Measurements from ENCODE around the gene TWIST2.

The TWIST2 gene

DNA sequence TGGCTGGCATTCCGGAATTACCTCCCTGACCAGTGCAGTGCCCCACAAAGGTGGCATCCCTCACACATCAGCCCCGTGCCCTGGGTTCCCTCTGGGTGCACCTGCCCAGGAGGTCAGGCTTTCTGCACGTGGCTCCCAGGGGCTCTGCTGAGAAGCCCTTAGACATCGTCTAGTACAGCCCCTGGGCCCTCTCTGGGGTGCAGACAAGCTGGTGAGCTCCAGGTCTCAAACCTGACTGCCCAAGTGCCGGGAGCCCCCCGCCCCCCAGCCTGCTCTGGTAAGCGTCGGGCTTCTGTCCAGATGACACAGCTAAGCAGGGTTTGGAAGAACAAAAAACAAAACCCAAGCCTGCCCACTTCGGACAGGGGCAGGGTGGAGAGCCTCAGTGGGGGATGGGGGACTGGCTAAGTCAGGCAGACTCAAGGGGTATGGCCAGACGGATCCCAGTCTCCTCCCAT, 20.2 kb downstream of the TWIST2 start:
- no peaks in the 10 kb centered on the region for H3K36me3 ChIP-seq (ENCODE audit: insufficient read depth, insufficient read length, low read length)
- peaks cover 4% of the 10 kb centered on the region for H3K27me3 ChIP-seq (ENCODE audit: insufficient read depth, insufficient read length)
- no peak overlapping the region for H3K9ac ChIP-seq (ENCODE audit: insufficient read length, low read depth)
- TF ChIP-seq YY1 (IDR thresholded peaks at IDR 0.05; ENCODE audit: insufficient read depth, insufficient read length) = no peak
- no peak for TF ChIP-seq ZNF274 (IDR thresholded peaks at IDR 0.05; ENCODE audit: low read depth, low read length)
- TF ChIP-seq SUZ12 (IDR thresholded peaks at IDR 0.05; ENCODE audit: extremely low read depth, insufficient read depth, insufficient read length) = no peak
- no peaks in the 10 kb centered on the region for H3K9me3 ChIP-seq (ENCODE audit: insufficient read depth, low read length)
- H3K4me1 ChIP-seq (ENCODE audit: insufficient read depth, insufficient read length) = peaks cover 22% of the 10 kb centered on the region
- no peak overlapping the region for H3K4me3 ChIP-seq (ENCODE audit: insufficient read length, low read depth)
- no peak for DNase-seq (ENCODE audit: low read depth, low spot score)

GRCh38 chr2:238868616-238869292, 20.9 kb downstream of the TWIST2 start:
- no peak overlapping the region for H3K9ac ChIP-seq (ENCODE audit: insufficient read length, low read depth)
- H3K27me3 ChIP-seq (ENCODE audit: insufficient read depth, insufficient read length) = no peaks in the 10 kb centered on the region
- H3K9me3 ChIP-seq (ENCODE audit: insufficient read depth, low read length) = no peaks in the 10 kb centered on the region
- H3K36me3 ChIP-seq (ENCODE audit: insufficient read depth, insufficient read length, low read length) = no peaks in the 10 kb centered on the region
- no peak for DNase-seq (ENCODE audit: low read depth, low spot score)
- peaks cover 18% of the 10 kb centered on the region for H3K4me1 ChIP-seq (ENCODE audit: insufficient read depth, insufficient read length)
- TF ChIP-seq SUZ12 (IDR thresholded peaks at IDR 0.05; ENCODE audit: extremely low read depth, insufficient read depth, insufficient read length) = no peak
- no peak overlapping the region for H3K4me3 ChIP-seq (ENCODE audit: insufficient read length, low read depth)

DNA sequence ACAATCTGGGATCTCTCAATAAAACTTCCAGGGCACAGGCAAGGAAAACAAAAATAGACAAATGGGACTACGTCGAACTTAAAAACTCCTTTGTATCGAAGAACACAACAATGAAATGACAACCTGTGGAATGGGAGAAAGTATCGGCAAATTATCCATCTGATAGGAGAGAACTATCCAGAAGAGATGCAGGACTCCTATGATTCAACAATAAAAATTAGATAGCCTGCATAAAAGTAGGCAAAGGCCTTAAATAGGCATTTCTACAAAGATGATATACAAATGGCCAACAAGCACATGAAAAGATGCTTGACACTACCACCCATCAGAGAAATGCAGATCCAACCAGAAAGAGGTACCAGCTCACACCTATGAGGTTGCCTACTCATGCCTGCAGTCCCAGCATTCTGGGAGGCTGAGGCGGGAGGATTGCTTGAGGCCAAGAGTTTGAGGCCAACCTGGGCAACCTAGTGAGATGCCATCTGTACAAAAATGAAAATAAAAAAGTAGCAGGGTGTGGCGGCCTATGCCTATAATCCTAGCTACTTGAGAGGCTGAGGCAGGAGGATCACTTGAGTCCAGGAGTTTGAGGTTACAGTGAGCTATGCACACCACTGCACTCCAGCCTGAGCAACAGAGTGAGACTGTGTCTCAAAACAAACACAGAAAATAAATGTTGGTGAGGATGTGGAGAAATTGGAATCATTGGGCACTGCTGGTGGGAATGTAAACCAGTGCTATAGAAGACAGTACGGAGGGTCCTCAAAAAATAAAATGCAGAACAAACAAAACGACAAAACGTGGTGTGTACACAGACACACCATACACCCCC, 21.6 kb downstream of the TWIST2 start:
- Histone ChIP-seq H3K27me3 (ENCODE audit: insufficient read depth, insufficient read length) (no peaks in the 10 kb centered on the region), H3K36me3 (ENCODE audit: insufficient read depth, insufficient read length, low read length) (no peaks in the 10 kb centered on the region), H3K9me3 (ENCODE audit: insufficient read depth, low read length) (no peaks in the 10 kb centered on the region), H3K4me1 (ENCODE audit: insufficient read depth, insufficient read length) (peaks cover 18% of the 10 kb centered on the region), H3K9ac (ENCODE audit: insufficient read length, low read depth) (no peak overlapping the region), H3K4me3 (ENCODE audit: insufficient read length, low read depth) (no peak overlapping the region)
- TF ChIP-seq ZNF274 (IDR thresholded peaks at IDR 0.05; ENCODE audit: low read depth, low read length) (no peak), YY1 (IDR thresholded peaks at IDR 0.05; ENCODE audit: insufficient read depth, insufficient read length) (no peak), SUZ12 (IDR thresholded peaks at IDR 0.05; ENCODE audit: extremely low read depth, insufficient read depth, insufficient read length) (no peak)
- DNase-seq (ENCODE audit: low read depth, low spot score) = no peak

GRCh38 chr2:238870261-238870660, 22.4 kb downstream of the TWIST2 start:
- Histone ChIP-seq H3K27me3 (ENCODE audit: insufficient read depth, insufficient read length) (no peaks in the 10 kb centered on the region), H3K36me3 (ENCODE audit: insufficient read depth, insufficient read length, low read length) (no peaks in the 10 kb centered on the region), H3K4me3 (ENCODE audit: insufficient read length, low read depth) (no peak overlapping the region), H3K9me3 (ENCODE audit: insufficient read depth, low read length) (no peaks in the 10 kb centered on the region), H3K9ac (ENCODE audit: insufficient read length, low read depth) (no peak overlapping the region), H3K4me1 (ENCODE audit: insufficient read depth, insufficient read length) (peaks cover 12% of the 10 kb centered on the region)
- no peak for DNase-seq (ENCODE audit: low read depth, low spot score)
- TF ChIP-seq ZNF274 (IDR thresholded peaks at IDR 0.05; ENCODE audit: low read depth, low read length) = no peak
- no peak for TF ChIP-seq YY1 (IDR thresholded peaks at IDR 0.05; ENCODE audit: insufficient read depth, insufficient read length)
- no peak for TF ChIP-seq SUZ12 (IDR thresholded peaks at IDR 0.05; ENCODE audit: extremely low read depth, insufficient read depth, insufficient read length)

DNA sequence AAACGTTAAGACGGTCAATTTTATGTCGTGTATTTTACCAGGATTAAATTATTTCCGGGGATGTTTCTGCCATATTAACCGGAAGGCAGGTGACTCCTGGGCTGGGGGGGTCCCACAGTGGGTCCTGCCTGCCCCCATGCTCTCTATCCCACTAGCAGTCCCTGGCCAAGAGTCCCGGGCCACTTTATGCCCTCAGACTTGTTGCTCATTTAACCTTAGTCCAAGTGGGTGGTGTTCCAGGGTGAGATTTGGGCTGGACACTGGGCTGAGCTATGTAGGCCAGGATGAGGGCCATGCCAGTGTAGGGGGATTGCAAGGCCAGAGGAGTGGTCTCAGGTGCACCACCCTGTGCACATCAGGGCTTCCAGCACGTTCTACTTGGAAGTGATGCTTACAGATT, 24.1 kb downstream of the TWIST2 start:
- no peaks in the 10 kb centered on the region for H3K36me3 ChIP-seq (ENCODE audit: insufficient read depth, insufficient read length, low read length)
- TF ChIP-seq SUZ12 (IDR thresholded peaks at IDR 0.05; ENCODE audit: extremely low read depth, insufficient read depth, insufficient read length) (no peak), ZNF274 (IDR thresholded peaks at IDR 0.05; ENCODE audit: low read depth, low read length) (no peak), YY1 (IDR thresholded peaks at IDR 0.05; ENCODE audit: insufficient read depth, insufficient read length) (no peak)
- no peak overlapping the region for H3K9ac ChIP-seq (ENCODE audit: insufficient read length, low read depth)
- H3K9me3 ChIP-seq (ENCODE audit: insufficient read depth, low read length) = no peaks in the 10 kb centered on the region
- DNase-seq (ENCODE audit: low read depth, low spot score) = no peak
- H3K27me3 ChIP-seq (ENCODE audit: insufficient read depth, insufficient read length) = no peaks in the 10 kb centered on the region
- peaks cover 5% of the 10 kb centered on the region for H3K4me1 ChIP-seq (ENCODE audit: insufficient read depth, insufficient read length)
- H3K4me3 ChIP-seq (ENCODE audit: insufficient read length, low read depth) = no peak overlapping the region

DNA sequence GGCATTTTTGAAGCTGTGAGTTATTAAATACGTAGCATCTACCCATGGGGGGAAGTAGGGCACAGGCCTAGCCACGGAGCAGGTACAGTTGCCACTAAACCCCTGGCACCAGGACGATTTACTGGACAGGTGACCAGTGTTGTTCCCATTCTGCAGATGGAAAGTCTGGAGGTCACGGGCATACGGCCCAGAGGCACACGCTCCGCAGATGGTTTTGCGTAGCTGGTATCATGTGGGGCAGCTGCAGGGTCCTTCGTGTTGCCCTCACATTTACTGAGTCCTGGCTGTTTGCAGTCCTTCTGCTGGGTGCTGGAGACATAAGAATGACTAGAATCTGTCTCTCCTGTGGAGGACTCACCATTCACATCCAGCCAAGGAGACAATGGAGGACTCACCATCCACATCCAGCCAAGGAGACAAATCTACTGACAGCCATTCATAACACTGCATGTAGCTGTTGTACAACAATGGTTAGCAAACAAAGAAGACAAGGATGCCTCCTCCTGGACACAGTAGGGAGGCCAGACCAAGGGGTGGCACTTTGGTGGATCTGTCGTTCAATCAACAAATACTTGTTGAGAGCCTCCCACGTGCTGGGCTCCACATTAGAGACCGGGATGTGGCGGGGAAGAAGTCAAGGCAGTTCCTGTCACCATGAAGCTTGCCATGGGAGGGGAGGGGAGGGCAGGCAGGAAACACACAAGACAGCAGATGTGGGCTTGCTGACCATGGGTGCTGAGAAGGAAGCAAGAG, 24.9 kb downstream of the TWIST2 start:
- H3K4me1 ChIP-seq (ENCODE audit: insufficient read depth, insufficient read length) = no peaks in the 10 kb centered on the region
- no peak overlapping the region for H3K9ac ChIP-seq (ENCODE audit: insufficient read length, low read depth)
- no peak for DNase-seq (ENCODE audit: low read depth, low spot score)
- H3K4me3 ChIP-seq (ENCODE audit: insufficient read length, low read depth) = no peak overlapping the region
- H3K27me3 ChIP-seq (ENCODE audit: insufficient read depth, insufficient read length) = no peaks in the 10 kb centered on the region
- H3K9me3 ChIP-seq (ENCODE audit: insufficient read depth, low read length) = no peaks in the 10 kb centered on the region
- H3K36me3 ChIP-seq (ENCODE audit: insufficient read depth, insufficient read length, low read length) = no peaks in the 10 kb centered on the region
- TF ChIP-seq YY1 (IDR thresholded peaks at IDR 0.05; ENCODE audit: insufficient read depth, insufficient read length) (no peak), ZNF274 (IDR thresholded peaks at IDR 0.05; ENCODE audit: low read depth, low read length) (no peak), SUZ12 (IDR thresholded peaks at IDR 0.05; ENCODE audit: extremely low read depth, insufficient read depth, insufficient read length) (no peak)

DNA sequence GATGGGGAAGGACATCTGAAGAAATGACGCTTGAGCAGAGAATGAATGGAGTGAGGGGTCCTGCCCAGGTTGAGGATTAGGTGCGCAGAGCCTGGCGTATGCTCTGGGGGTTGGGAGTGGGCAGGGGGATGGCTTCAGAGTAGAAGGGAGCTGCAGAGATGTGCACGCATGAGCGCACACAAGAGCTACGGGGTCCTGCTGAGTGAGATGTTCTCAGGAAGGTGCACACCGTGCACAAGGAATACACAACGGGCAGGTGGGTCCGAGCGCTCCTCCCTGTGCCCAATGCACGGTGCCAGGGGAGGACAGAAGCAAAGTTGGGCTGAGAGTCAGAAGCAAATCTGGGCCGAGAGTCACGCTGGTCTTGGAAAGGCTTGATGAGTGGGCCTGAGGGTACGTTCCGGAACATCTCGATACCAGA, 25.5 kb downstream of the TWIST2 start:
- H3K9me3 ChIP-seq (ENCODE audit: insufficient read depth, low read length) = no peaks in the 10 kb centered on the region
- no peaks in the 10 kb centered on the region for H3K4me1 ChIP-seq (ENCODE audit: insufficient read depth, insufficient read length)
- H3K27me3 ChIP-seq (ENCODE audit: insufficient read depth, insufficient read length) = no peaks in the 10 kb centered on the region
- no peaks in the 10 kb centered on the region for H3K36me3 ChIP-seq (ENCODE audit: insufficient read depth, insufficient read length, low read length)
- DNase-seq (ENCODE audit: low read depth, low spot score) = no peak
- no peak for TF ChIP-seq YY1 (IDR thresholded peaks at IDR 0.05; ENCODE audit: insufficient read depth, insufficient read length)
- TF ChIP-seq ZNF274 (IDR thresholded peaks at IDR 0.05; ENCODE audit: low read depth, low read length) = no peak
- H3K4me3 ChIP-seq (ENCODE audit: insufficient read length, low read depth) = no peak overlapping the region
- H3K9ac ChIP-seq (ENCODE audit: insufficient read length, low read depth) = no peak overlapping the region

Measured in NT2/D1 (cell line).